Measurements from ENCODE around the gene PRIMA1. TPM values are rescaled to one million over a fixed set of nuclear protein-coding genes. Genes with fewer than 3 reads are reported as not detected.

The PRIMA1 gene
- total RNA-seq, 2 donors from 2014 or later: 2.3 to 3.5 TPM

- no peaks in the 10 kb centered on the region for H3K36me3 ChIP-seq
- DNase-seq (ENCODE audit: low spot score): no peak
- H3K9me3 ChIP-seq: no peaks in the 10 kb centered on the region
- no peaks in the 10 kb centered on the region for H3K4me1 ChIP-seq (ENCODE audit: control insufficient read depth in 1 of 2, low read depth in 2 of 2)
- ATAC-seq (ENCODE audit: insufficient number of reproducible peaks, low FRiP score, low read depth): no peak
- no peak overlapping the region for H3K4me3 ChIP-seq
- no peak overlapping the region for H3K27ac ChIP-seq
- no peaks in the 10 kb centered on the region for H3K27me3 ChIP-seq (replicated peaks; ENCODE audit: insufficient read depth)
- TF ChIP-seq CTCF (IDR thresholded peaks at IDR 0.05): no peak
These were observed 100.0 kb downstream of the PRIMA1 start for GRCh38 chr14:93688239-93688666.

GRCh38 chr14:93686268-93686667, 102.0 kb downstream of the PRIMA1 start:
- H3K9me3 ChIP-seq: no peaks in the 10 kb centered on the region
- no peak for ATAC-seq (ENCODE audit: insufficient number of reproducible peaks, low FRiP score, low read depth)
- no peaks in the 10 kb centered on the region for H3K4me1 ChIP-seq (ENCODE audit: control insufficient read depth in 1 of 2, low read depth in 2 of 2)
- H3K36me3 ChIP-seq: no peaks in the 10 kb centered on the region
- no peak overlapping the region for H3K4me3 ChIP-seq
- no peak for TF ChIP-seq CTCF (IDR thresholded peaks at IDR 0.05)
- no peak overlapping the region for H3K27ac ChIP-seq
- no peak for DNase-seq (ENCODE audit: low spot score)
- no peaks in the 10 kb centered on the region for H3K27me3 ChIP-seq (replicated peaks; ENCODE audit: insufficient read depth)

- Histone ChIP-seq H3K4me3 (no peak overlapping the region), H3K27me3 (replicated peaks; ENCODE audit: insufficient read depth) (no peaks in the 10 kb centered on the region), H3K27ac (no peak overlapping the region), H3K36me3 (no peaks in the 10 kb centered on the region), H3K9me3 (no peaks in the 10 kb centered on the region), H3K4me1 (ENCODE audit: control insufficient read depth in 1 of 2, low read depth in 2 of 2) (no peaks in the 10 kb centered on the region)
- DNase-seq (ENCODE audit: low spot score) (no peak), ATAC-seq (ENCODE audit: insufficient number of reproducible peaks, low FRiP score, low read depth) (no peak)
- TF ChIP-seq CTCF (IDR thresholded peaks at IDR 0.05): no peak
These were observed 103.0 kb downstream of the PRIMA1 start for GRCh38 chr14:93685121-93685895.

- Histone ChIP-seq H3K4me1 (ENCODE audit: control insufficient read depth in 1 of 2, low read depth in 2 of 2) (no peaks in the 10 kb centered on the region), H3K9me3 (no peaks in the 10 kb centered on the region), H3K27ac (no peak overlapping the region), H3K36me3 (no peaks in the 10 kb centered on the region), H3K4me3 (no peak overlapping the region), H3K27me3 (replicated peaks; ENCODE audit: insufficient read depth) (no peaks in the 10 kb centered on the region)
- TF ChIP-seq CTCF (IDR thresholded peaks at IDR 0.05): no peak
- DNase-seq (ENCODE audit: low spot score) (no peak), ATAC-seq (ENCODE audit: insufficient number of reproducible peaks, low FRiP score, low read depth) (no peak)
These were observed 105.1 kb downstream of the PRIMA1 start for GRCh38 chr14:93683226-93683625.

GRCh38 chr14:93682459-93682858, 105.8 kb downstream of the PRIMA1 start:
- no peaks in the 10 kb centered on the region for H3K9me3 ChIP-seq

More at GRCh38 chr14:93682459-93682858, 105.8 kb downstream of the PRIMA1 start:
- ATAC-seq (ENCODE audit: insufficient number of reproducible peaks, low FRiP score, low read depth): no peak
- no peak overlapping the region for H3K4me3 ChIP-seq
- no peak for DNase-seq (ENCODE audit: low spot score)
- no peak for TF ChIP-seq CTCF (IDR thresholded peaks at IDR 0.05)
- no peaks in the 10 kb centered on the region for H3K4me1 ChIP-seq (ENCODE audit: control insufficient read depth in 1 of 2, low read depth in 2 of 2)
- H3K36me3 ChIP-seq: no peaks in the 10 kb centered on the region
- no peaks in the 10 kb centered on the region for H3K27me3 ChIP-seq (replicated peaks; ENCODE audit: insufficient read depth)
- no peak overlapping the region for H3K27ac ChIP-seq

Measured in thoracic aorta (tissue), 2 donors.